ENCODE data around the gene GDPD5.

Gene GDPD5

GRCh38 chr11:75557666-75558494 is 32.1 kb upstream of the GDPD5 start:
- peak; percentile 82 for DNase-seq (ENCODE audit: low spot score)

- no peak for DNase-seq (ENCODE audit: low spot score)
Measured at GRCh38 chr11:75556275-75556674, 30.5 kb upstream of the GDPD5 start.

GRCh38 chr11:75555079-75555811 is 29.5 kb upstream of the GDPD5 start:
- DNase-seq (ENCODE audit: low spot score), result no peak

- peak; percentile 98 for DNase-seq (ENCODE audit: low spot score)
Measured at GRCh38 chr11:75554258-75555022, 28.7 kb upstream of the GDPD5 start.

GRCh38 chr11:75553889-75554257 is 28.1 kb upstream of the GDPD5 start:
- no peak for DNase-seq (ENCODE audit: low spot score)

- DNase-seq (ENCODE audit: low spot score), result no peak
Measured at GRCh38 chr11:75553182-75553581, 27.4 kb upstream of the GDPD5 start.

- no peak for DNase-seq (ENCODE audit: low spot score)
Measured at GRCh38 chr11:75549370-75549958, 23.7 kb upstream of the GDPD5 start.

GRCh38 chr11:75548595-75549272 is 23.0 kb upstream of the GDPD5 start:
- DNase-seq (ENCODE audit: low spot score), result no peak

GRCh38 chr11:75547617-75548058 is 21.9 kb upstream of the GDPD5 start:
- no peak for DNase-seq (ENCODE audit: low spot score)

- DNase-seq (ENCODE audit: low spot score), result no peak
Measured at GRCh38 chr11:75547177-75547576, 21.4 kb upstream of the GDPD5 start.

- no peak for DNase-seq (ENCODE audit: low spot score)
Measured at GRCh38 chr11:75543806-75544205, 18.1 kb upstream of the GDPD5 start.

GRCh38 chr11:75542088-75542438 is 16.3 kb upstream of the GDPD5 start:
- no peak for DNase-seq (ENCODE audit: low spot score)

GRCh38 chr11:75541193-75542087 is 15.7 kb upstream of the GDPD5 start:
- DNase-seq (ENCODE audit: low spot score), result no peak

GRCh38 chr11:75539459-75540334 is 14.0 kb upstream of the GDPD5 start:
- DNase-seq (ENCODE audit: low spot score), result no peak

GRCh38 chr11:75538150-75538942 is 12.6 kb upstream of the GDPD5 start:
- no peak for DNase-seq (ENCODE audit: low spot score)

- no peak for DNase-seq (ENCODE audit: low spot score)
Measured at GRCh38 chr11:75537740-75538139, 12.0 kb upstream of the GDPD5 start.

- no peak for DNase-seq (ENCODE audit: low spot score)
Measured at GRCh38 chr11:75536786-75537641, 11.3 kb upstream of the GDPD5 start.

GRCh38 chr11:75535071-75535470 is 9.3 kb upstream of the GDPD5 start:
- DNase-seq (ENCODE audit: low spot score), result no peak
